ENCODE results near the gene SERPINI1. TPM values are rescaled to one million over a fixed set of nuclear protein-coding genes. Genes with fewer than 3 reads are reported as not detected.
A peak's percentile ranks its signal among the peaks of the same experiment; 100 is the strongest.

SERPINI1 gene
- total and polyA plus RNA-seq, 9 of the 15 experiments (the other 6 are each of a cell fraction or from before 2014, with no cell fraction given), result 1.6 to 9.9 (median 3.5) TPM

DNA sequence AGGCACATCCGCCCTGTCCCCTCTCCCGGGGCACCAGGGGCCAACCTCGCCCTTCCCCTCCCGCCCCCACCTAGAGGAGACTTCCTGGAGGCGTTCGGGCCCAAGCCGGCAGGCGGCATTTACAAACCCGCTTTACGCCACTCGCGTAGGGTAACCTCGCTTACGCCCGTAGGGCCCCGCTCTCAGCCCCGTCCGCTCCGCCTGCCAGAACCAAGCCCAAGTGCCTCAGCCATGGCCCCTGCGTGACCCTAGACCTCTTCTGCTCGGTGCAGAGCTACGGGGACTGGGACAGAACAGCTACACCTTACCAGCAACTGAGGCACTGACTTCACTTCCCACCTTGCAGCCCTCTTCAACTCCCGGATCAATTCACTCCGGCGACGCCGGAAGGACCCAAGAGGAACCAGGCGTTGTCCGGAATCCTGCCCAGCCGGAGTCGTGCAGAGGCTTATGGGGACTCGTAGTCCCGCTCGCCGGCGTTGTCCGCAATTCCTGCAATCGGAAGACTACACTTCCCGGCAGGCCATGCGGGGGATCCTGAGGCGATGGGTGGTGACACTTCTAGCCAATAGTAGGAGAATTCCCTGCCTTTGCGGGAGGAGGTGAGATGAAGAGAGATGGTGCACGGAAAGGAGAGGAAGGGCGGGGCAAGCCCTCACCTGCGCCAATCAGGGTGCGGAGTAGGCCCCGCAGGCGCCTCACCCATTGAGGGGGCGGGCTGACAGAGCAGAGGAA lies 856 bp upstream of the SERPINI1 start, which contains the start of gene PDCD10 (continued):
- TF ChIP-seq SRSF3 (IDR thresholded peaks at IDR 0.05; ENCODE audit: insufficient read depth, low read length), result no peak
- TF ChIP-seq, protein P1, sequence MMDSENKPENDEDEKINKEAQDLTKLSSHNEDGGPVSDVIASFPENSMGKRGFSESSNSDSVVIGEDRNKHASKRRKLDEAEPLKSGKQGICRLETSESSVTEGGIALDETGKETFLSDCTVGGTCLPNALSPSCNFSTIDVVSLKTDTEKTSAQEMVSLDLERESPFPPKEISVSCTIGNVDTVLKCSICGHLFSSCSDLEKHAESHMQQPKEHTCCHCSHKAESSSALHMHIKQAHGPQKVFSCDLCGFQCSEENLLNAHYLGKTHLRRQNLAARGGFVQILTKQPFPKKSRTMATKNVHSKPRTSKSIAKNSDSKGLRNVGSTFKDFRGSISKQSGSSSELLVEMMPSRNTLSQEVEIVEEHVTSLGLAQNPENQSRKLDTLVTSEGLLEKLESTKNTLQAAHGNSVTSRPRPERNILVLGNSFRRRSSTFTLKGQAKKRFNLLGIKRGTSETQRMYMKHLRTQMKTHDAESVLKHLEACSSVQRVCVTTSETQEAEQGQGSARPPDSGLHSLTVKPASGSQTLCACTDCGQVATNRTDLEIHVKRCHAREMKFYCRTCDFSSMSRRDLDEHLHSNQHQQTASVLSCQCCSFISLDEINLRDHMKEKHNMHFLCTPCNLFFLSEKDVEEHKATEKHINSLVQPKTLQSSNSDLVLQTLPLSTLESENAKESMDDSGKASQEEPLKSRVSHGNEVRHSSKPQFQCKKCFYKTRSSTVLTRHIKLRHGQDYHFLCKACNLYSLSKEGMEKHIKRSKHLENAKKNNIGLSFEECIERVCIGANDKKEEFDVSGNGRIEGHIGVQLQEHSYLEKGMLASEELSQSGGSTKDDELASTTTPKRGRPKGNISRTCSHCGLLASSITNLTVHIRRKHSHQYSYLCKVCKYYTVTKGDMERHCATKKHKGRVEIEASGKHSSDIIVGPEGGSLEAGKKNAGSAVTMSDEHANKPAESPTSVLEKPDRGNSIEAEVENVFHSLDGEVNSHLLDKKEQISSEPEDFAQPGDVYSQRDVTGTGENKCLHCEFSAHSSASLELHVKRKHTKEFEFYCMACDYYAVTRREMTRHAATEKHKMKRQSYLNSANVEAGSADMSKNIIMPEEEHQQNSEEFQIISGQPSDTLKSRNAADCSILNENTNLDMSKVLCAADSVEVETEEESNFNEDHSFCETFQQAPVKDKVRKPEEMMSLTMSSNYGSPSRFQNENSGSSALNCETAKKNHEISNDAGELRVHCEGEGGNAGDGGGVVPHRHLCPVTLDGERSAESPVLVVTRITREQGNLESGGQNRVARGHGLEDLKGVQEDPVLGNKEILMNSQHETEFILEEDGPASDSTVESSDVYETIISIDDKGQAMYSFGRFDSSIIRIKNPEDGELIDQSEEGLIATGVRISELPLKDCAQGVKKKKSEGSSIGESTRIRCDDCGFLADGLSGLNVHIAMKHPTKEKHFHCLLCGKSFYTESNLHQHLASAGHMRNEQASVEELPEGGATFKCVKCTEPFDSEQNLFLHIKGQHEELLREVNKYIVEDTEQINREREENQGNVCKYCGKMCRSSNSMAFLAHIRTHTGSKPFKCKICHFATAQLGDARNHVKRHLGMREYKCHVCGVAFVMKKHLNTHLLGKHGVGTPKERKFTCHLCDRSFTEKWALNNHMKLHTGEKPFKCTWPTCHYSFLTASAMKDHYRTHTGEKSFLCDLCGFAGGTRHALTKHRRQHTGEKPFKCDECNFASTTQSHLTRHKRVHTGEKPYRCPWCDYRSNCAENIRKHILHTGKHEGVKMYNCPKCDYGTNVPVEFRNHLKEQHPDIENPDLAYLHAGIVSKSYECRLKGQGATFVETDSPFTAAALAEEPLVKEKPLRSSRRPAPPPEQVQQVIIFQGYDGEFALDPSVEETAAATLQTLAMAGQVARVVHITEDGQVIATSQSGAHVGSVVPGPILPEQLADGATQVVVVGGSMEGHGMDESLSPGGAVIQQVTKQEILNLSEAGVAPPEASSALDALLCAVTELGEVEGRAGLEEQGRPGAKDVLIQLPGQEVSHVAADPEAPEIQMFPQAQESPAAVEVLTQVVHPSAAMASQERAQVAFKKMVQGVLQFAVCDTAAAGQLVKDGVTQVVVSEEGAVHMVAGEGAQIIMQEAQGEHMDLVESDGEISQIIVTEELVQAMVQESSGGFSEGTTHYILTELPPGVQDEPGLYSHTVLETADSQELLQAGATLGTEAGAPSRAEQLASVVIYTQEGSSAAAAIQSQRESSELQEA (IDR thresholded peaks at IDR 0.05; ENCODE audit: low read depth), result 0 out of 2 replicates have a peak, but pooled peaks have one; percentile 26
- peak; percentile 35; the same call in 1 of the 2 replicates for TF ChIP-seq BHLHE40 (IDR thresholded peaks at IDR 0.05; ENCODE audit: low read length)
- TF ChIP-seq TAF7 (tag; IDR thresholded peaks at IDR 0.05), result peak; percentile 64; the same call in 1 of the 2 replicates
- no peak for TF ChIP-seq ZNF134 (CRISPR knock-in tag; conservative IDR thresholded peaks at IDR 0.05)
- TF ChIP-seq SMARCA5 (IDR thresholded peaks at IDR 0.05), result no peak
- TF ChIP-seq HNRNPL (IDR thresholded peaks at IDR 0.05; ENCODE audit: low read depth, low read length), result no peak
- TF ChIP-seq TBP (optimal IDR thresholded peaks at IDR 0.05; ENCODE audit: low read depth, low read length), result peak; percentile 79
- TF ChIP-seq ZNF263 (CRISPR knock-in tag; IDR thresholded peaks at IDR 0.05; ENCODE audit: borderline replicate concordance), result no peak
- TF ChIP-seq SMARCC2 (IDR thresholded peaks at IDR 0.05; ENCODE audit: low read depth), result no peak
- no peak for TF ChIP-seq SRSF9 (IDR thresholded peaks at IDR 0.05; ENCODE audit: borderline replicate concordance, low read depth, low read length)
- TF ChIP-seq ZNF586 (CRISPR knock-in tag; conservative IDR thresholded peaks at IDR 0.05), result no peak
- TF ChIP-seq KDM4B (IDR thresholded peaks at IDR 0.05; ENCODE audit: borderline replicate concordance in 2 of 2, low read depth in 1 of 2), result peak in 1 of 2 experiments; percentile 46; a peak in 1 of 4 replicates
- TF ChIP-seq NRF1 (conservative IDR thresholded peaks at IDR 0.05 in 1 of 2, IDR thresholded peaks at IDR 0.05 in 1 of 2), result peak; percentile 86 to 88
- TF ChIP-seq ZZZ3 (IDR thresholded peaks at IDR 0.05), result no peak
- TF ChIP-seq TCFL5 (CRISPR knock-in tag; conservative IDR thresholded peaks at IDR 0.05), result no peak
- no peak for TF ChIP-seq MEF2D (tag; conservative IDR thresholded peaks at IDR 0.05; ENCODE audit: low read depth)
- no peak for TF ChIP-seq HNRNPUL1 (IDR thresholded peaks at IDR 0.05; ENCODE audit: low read length)
- no peak for TF ChIP-seq ZNF717 (CRISPR knock-in tag; IDR thresholded peaks at IDR 0.05)
- peak; percentile 23; the same call in 1 of the 2 replicates for TF ChIP-seq ELF4 (CRISPR knock-in tag; IDR thresholded peaks at IDR 0.05)
- TF ChIP-seq RAD21 (CRISPR knock-in tag; conservative IDR thresholded peaks at IDR 0.05 in 1 of 2, IDR thresholded peaks at IDR 0.05 in 1 of 2), result no peak
- peak; percentile 12; the same call in 1 of the 2 replicates for TF ChIP-seq POLR2AphosphoS5 (IDR thresholded peaks at IDR 0.05; ENCODE audit: control insufficient read depth, insufficient read depth, low read depth, low read length)

All from K562 (cell line).